Effector CD4-positive, alpha-beta T cell (primary cell): ENCODE results near the gene SIT1.
A peak's percentile ranks its signal among the peaks of the same experiment; 100 is the strongest.

ENCODE experiments used
- DNase-seq: peaks from one replicate; pipeline ENCODE4 v3.0.0-alpha.2; 2020

SIT1 gene

GRCh38 chr9:35604578-35605350 is 46.0 kb downstream of the SIT1 start, which contains the start of gene TESK1:
TESK1 (plus strand) TSS chr9:35605262; CDS start chr9:35605620, 358 bp downstream.
- peak; percentile 72 for DNase-seq

DNA sequence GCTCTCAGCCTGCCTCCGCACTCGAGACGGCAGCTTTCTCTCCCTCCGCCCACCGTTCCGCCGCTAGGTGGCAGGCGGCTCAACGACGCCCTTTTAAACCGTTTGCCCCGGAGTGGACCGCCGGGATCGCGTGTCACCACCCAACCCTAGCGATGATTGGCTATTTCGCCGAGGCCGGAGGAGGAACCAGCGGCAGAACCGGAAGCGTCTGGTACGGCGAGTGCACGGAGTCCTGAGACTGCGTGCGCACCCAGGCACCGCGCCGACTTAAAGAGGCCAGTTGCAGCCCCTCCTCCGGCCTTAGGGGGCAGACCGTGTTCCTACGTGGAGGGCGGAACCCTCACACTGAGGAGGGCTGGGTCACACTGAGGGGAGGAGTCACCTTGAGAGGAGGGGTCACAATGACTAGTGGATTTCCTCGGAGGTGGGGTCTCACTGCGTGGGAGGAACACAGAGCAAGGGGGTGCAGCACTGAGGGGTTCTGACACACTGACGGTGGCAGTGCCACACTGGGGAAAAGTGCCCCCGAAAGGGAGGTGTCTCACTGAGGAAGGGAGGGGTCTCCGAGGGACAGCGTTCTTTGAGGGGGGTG is 46.6 kb downstream of the SIT1 start:
- peak; percentile 99 for DNase-seq

GRCh38 chr9:35603506-35603985 is 47.2 kb downstream of the SIT1 start:
- DNase-seq = no peak

GRCh38 chr9:35599763-35600604 is 50.7 kb downstream of the SIT1 start:
- no peak for DNase-seq
